Measurements from ENCODE around the gene RPSA. TPM values are rescaled to one million over a fixed set of nuclear protein-coding genes. Genes with fewer than 3 reads are reported as not detected.
"Not testable (repeated sequence)": the region's sequence is repeated elsewhere in the genome, so short reads cannot be mapped to it uniquely, and the experiment has no call there.

RPSA gene
- total RNA-seq, 1 experiment from 2014 or later = 1,544 TPM

DNA sequence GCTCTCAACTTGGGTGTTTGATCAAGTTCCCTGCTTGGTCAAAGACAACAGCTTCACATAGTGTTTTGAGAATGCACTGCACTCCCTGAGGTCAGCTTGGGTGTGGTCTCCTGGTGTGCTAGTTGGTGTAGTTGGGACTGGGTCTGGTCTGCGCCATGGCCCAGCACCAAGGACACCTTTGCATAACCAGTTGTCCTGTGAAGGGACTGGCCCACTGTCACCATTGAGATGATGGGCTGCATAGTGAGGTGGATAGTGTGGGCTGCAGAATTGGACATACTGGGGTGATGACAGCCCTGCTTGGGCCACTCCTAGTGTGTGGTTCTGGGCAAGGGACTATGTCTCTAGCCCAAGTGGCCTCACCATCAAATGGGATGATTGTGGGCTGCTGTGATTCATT is 9.5 kb downstream of the RPSA start:
- no peaks in the 10 kb centered on the region for H3K9me3 ChIP-seq (ENCODE audit: insufficient read depth, low read depth)
- TF ChIP-seq EZH2 (IDR thresholded peaks at IDR 0.05; ENCODE audit: low read depth) = no peak
- TF ChIP-seq, protein P1, sequence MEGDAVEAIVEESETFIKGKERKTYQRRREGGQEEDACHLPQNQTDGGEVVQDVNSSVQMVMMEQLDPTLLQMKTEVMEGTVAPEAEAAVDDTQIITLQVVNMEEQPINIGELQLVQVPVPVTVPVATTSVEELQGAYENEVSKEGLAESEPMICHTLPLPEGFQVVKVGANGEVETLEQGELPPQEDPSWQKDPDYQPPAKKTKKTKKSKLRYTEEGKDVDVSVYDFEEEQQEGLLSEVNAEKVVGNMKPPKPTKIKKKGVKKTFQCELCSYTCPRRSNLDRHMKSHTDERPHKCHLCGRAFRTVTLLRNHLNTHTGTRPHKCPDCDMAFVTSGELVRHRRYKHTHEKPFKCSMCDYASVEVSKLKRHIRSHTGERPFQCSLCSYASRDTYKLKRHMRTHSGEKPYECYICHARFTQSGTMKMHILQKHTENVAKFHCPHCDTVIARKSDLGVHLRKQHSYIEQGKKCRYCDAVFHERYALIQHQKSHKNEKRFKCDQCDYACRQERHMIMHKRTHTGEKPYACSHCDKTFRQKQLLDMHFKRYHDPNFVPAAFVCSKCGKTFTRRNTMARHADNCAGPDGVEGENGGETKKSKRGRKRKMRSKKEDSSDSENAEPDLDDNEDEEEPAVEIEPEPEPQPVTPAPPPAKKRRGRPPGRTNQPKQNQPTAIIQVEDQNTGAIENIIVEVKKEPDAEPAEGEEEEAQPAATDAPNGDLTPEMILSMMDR (conservative IDR thresholded peaks at IDR 0.05) = no peak
- no peaks in the 10 kb centered on the region for H3K79me2 ChIP-seq (ENCODE audit: low read depth)
- intact Hi-C loops (cut with micrococcal nuclease; ENCODE audit: unreplicated experiment) = loop anchor here (2.0 to 10.0 kb wide), 2 partner anchors 83 to 899 kb away; no protein-coding TSS in a partner anchor
- H2AFZ ChIP-seq = no peak overlapping the region
- no peaks in the 10 kb centered on the region; the same call in 1 of the 2 replicates for H3K9me2 ChIP-seq (ENCODE audit: insufficient read depth)
- DNase-seq = peak in 1 of 2 experiments; percentile 15
- POLR2A ChIA-PET (ENCODE audit: unreplicated experiment) = interaction anchor here (0.6 kb wide), 1 partner anchor 9 kb away, joined by 5 read pairs; no protein-coding TSS in a partner anchor
- H3K27ac ChIP-seq = no peak overlapping the region
- no peak overlapping the region for H3K4me3 ChIP-seq
- peaks cover 10% of the 10 kb centered on the region; the same call in 1 of the 2 replicates for H3K4me1 ChIP-seq (replicated peaks; ENCODE audit: insufficient read depth)
- H3K27me3 ChIP-seq (ENCODE audit: insufficient read depth, low read depth) = no peaks in the 10 kb centered on the region
- CTCF ChIA-PET = no interaction called here
- peaks cover 24% of the 10 kb centered on the region for H4K20me1 ChIP-seq (ENCODE audit: insufficient read depth)
- peaks cover 8% of the 10 kb centered on the region; the same call in 1 of the 2 replicates for H3K36me3 ChIP-seq (ENCODE audit: low read depth)
- H3F3A ChIP-seq (ENCODE audit: insufficient read depth, low read depth) = peaks cover 53% of the 10 kb centered on the region
- no TSS peak for BruUV-seq (replicated peaks)
- H3K4me2 ChIP-seq = no peak overlapping the region

DNA sequence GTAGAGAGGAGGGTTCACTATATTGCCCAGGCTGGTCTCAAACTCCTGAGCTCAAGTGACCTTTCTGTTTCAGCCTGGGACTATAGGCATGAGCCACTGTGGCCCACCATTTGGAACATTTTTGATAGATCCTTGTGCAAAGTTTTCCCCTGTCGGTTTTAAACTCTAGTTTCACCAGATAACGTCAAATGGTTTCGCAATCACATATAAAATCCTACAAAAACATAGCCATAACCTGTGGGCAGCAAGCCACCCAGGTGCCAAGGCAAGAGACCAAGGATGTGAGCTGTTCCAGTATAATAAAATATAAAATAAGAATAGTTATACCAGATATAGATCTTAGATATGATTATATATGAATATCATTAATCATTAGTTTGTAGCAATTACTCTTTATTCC is 10.5 kb downstream of the RPSA start:
- POLR2A ChIA-PET (ENCODE audit: unreplicated experiment) = interaction anchor here (0.6 kb wide), 1 partner anchor 101 kb away, joined by 4 read pairs; no protein-coding TSS in a partner anchor
- H3K27ac ChIP-seq; H3K79me2 ChIP-seq (ENCODE audit: low read depth); H3K36me3 ChIP-seq (ENCODE audit: low read depth); H3K27me3 ChIP-seq (ENCODE audit: insufficient read depth, low read depth); H3K4me2 ChIP-seq; H3K9me2 ChIP-seq (ENCODE audit: insufficient read depth); H3K4me3 ChIP-seq; BruUV-seq (replicated peaks); H2AFZ ChIP-seq; H3K9me3 ChIP-seq (ENCODE audit: insufficient read depth, low read depth); DNase-seq: not testable (repeated sequence)
- Histone ChIP-seq H4K20me1 (ENCODE audit: insufficient read depth) (peaks cover 22% of the 10 kb centered on the region), H3F3A (ENCODE audit: insufficient read depth, low read depth) (peaks cover 43% of the 10 kb centered on the region), H3K4me1 (replicated peaks; ENCODE audit: insufficient read depth) (peaks cover 10% of the 10 kb centered on the region; the same call in 1 of the 2 replicates)
- CTCF ChIA-PET = interaction anchor here (0.6 to 0.9 kb wide), 2 partner anchors 39 to 221 kb away, joined by 3 to 4 read pairs; no protein-coding TSS in a partner anchor
- intact Hi-C loops (cut with micrococcal nuclease; ENCODE audit: unreplicated experiment) = loop anchor here (2.0 to 10.0 kb wide), 2 partner anchors 82 to 898 kb away; no protein-coding TSS in a partner anchor

DNA sequence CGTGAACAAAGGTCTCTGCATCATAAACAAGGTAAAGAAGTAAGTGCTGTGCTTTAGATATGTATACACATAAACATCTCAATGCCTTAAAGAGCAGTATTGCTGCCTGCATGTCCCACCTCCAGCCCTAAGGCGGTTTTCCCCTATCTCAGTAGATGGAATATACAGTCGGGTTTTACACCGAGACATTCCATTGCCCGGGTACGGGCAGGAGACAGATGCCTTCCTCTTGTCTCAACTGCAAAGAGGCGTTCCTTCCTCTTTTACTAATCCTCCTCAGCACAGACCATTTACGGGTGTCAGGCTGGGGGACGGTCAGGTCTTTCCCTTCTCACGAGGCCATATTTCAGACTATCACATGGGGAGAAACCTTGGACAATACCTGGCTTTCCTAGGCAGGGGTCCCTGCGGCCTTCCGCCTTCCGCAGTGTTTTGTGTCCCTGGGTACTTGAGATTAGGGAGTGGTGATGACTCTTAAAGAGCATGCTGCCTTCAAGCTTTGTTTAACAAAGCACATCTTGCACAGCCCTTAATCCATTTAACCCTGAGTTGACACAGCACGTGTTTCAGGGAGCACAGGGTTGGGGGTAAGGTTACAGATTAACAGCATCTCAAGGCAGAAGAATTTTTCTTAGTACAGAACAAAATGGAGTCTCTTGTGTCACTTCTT is 12.2 kb downstream of the RPSA start:
- BruUV-seq (replicated peaks); H3K9me2 ChIP-seq (ENCODE audit: insufficient read depth); DNase-seq; H3K27me3 ChIP-seq (ENCODE audit: insufficient read depth, low read depth); H2AFZ ChIP-seq; H3K4me2 ChIP-seq; POLR2A ChIA-PET (ENCODE audit: unreplicated experiment); H3K27ac ChIP-seq; H3K4me3 ChIP-seq; H3K36me3 ChIP-seq (ENCODE audit: low read depth); CTCF ChIA-PET; H3K9me3 ChIP-seq (ENCODE audit: insufficient read depth, low read depth); H3K79me2 ChIP-seq (ENCODE audit: low read depth): not testable (repeated sequence)
- H3F3A ChIP-seq (ENCODE audit: insufficient read depth, low read depth) = peaks cover 26% of the 10 kb centered on the region
- intact Hi-C loops (cut with micrococcal nuclease; ENCODE audit: unreplicated experiment) = loop anchor here (10.0 kb wide), 1 partner anchor 896 kb away; no protein-coding TSS in a partner anchor
- peaks cover 15% of the 10 kb centered on the region for H4K20me1 ChIP-seq (ENCODE audit: insufficient read depth)
- H3K4me1 ChIP-seq (replicated peaks; ENCODE audit: insufficient read depth) = peaks cover 10% of the 10 kb centered on the region; the same call in 1 of the 2 replicates

DNA sequence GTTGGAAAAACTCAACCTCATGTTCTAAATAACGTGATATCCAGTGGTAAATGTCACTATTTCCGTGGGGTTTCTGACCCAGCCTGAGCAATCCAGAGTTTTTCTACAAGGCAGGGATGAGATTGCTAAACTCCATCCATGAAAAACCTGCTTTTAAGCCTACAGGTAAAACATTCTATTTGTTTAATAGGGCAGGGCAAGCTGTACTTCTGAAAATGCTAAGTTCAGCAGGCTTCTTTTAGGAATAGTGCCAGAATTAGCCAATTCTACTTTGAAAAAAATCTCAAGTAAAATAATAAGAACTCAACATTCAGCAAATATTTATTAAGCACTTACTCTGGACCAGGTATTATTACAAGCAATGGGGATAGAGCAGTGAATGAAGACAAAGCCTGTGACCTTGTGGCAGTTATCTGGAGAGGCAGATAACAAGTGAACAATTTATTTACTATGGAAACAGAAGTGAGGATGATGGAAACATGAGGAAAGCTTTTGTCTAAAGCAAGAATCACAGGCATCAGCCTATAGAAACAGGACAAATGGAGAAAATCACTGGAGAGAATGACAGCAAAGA is 13.3 kb downstream of the RPSA start:
- H3K79me2 ChIP-seq (ENCODE audit: low read depth) = no peaks in the 10 kb centered on the region
- no peaks in the 10 kb centered on the region for H3K27me3 ChIP-seq (ENCODE audit: insufficient read depth, low read depth)
- H2AFZ ChIP-seq = no peak overlapping the region
- H3K9me3 ChIP-seq (ENCODE audit: insufficient read depth, low read depth) = no peaks in the 10 kb centered on the region
- ChIA-PET POLR2A (ENCODE audit: unreplicated experiment) (no interaction called here), CTCF (no interaction called here)
- no peak overlapping the region for H3K27ac ChIP-seq
- TF ChIP-seq EZH2 (IDR thresholded peaks at IDR 0.05; ENCODE audit: low read depth) = no peak
- H3K36me3 ChIP-seq (ENCODE audit: low read depth) = no peaks in the 10 kb centered on the region
- H3K4me3 ChIP-seq = no peak overlapping the region
- no peaks in the 10 kb centered on the region; the same call in 1 of the 2 replicates for H3K9me2 ChIP-seq (ENCODE audit: insufficient read depth)
- H4K20me1 ChIP-seq (ENCODE audit: insufficient read depth) = peaks cover 7% of the 10 kb centered on the region; the same call in 1 of the 2 replicates
- BruUV-seq (replicated peaks) = no TSS peak
- DNase-seq = no peak
- H3K4me2 ChIP-seq = no peak overlapping the region
- intact Hi-C loops (cut with micrococcal nuclease; ENCODE audit: unreplicated experiment) = loop anchor here (10.0 kb wide), 1 partner anchor 895 kb away; no protein-coding TSS in a partner anchor
- H3K4me1 ChIP-seq (replicated peaks; ENCODE audit: insufficient read depth) = peaks cover 10% of the 10 kb centered on the region; the same call in 1 of the 2 replicates
- peaks cover 14% of the 10 kb centered on the region; the same call in 1 of the 2 replicates for H3F3A ChIP-seq (ENCODE audit: insufficient read depth, low read depth)
